IPS DF 6.9 (cell line): ENCODE results near the gene ZNFX1.
"Not testable (repeated sequence)": the region's sequence is repeated elsewhere in the genome, so short reads cannot be mapped to it uniquely, and the experiment has no call there.

Experiments used
- DNase-seq: peaks from one replicate; pipeline ENCODE4 v3.0.0-alpha.2; 2013; ENCODE audit warnings: low read depth, low spot score
- H3K27ac ChIP-seq: one replicate; pipeline ENCODE4 v1.5.1; 2013; ENCODE audit warnings: low read length, control low read depth
- H3K27me3 ChIP-seq: 2 replicates; pipeline ENCODE4 v1.6.1; 2013; ENCODE audit warnings: mild to moderate bottlenecking, low read length; ENCODE audit not compliant: control insufficient read depth, insufficient read depth
- H3K36me3 ChIP-seq: 2 replicates; pipeline ENCODE4 v1.6.1; 2013; ENCODE audit warnings: low read length; ENCODE audit not compliant: control insufficient read depth, insufficient read depth
- H3K4me1 ChIP-seq: 2 replicates; pipeline ENCODE4 v1.6.1; 2013; ENCODE audit warnings: low read length; ENCODE audit not compliant: control insufficient read depth, insufficient read depth
- H3K4me3 ChIP-seq: 2 replicates; pipeline ENCODE4 v1.5.1; 2013; ENCODE audit warnings: mild to moderate bottlenecking, low read length
- H3K9me3 ChIP-seq: 2 replicates; pipeline ENCODE4 v1.6.1; 2013; ENCODE audit warnings: low read length, inconsistent platforms; ENCODE audit not compliant: control insufficient read depth, insufficient read depth
- WGBS: extraction: QIAGEN DNeasy Blood & Tissue Kit; methylation state at CpG from one replicate; pipeline ENCODE4 v1.1.7; 2013; ENCODE audit warnings: mixed read lengths, missing lambda C conversion rate; ENCODE audit not compliant: insufficient read length, insufficient coverage; 5-methylcytosine and 5-hydroxymethylcytosine counted together

The ZNFX1 gene

DNA sequence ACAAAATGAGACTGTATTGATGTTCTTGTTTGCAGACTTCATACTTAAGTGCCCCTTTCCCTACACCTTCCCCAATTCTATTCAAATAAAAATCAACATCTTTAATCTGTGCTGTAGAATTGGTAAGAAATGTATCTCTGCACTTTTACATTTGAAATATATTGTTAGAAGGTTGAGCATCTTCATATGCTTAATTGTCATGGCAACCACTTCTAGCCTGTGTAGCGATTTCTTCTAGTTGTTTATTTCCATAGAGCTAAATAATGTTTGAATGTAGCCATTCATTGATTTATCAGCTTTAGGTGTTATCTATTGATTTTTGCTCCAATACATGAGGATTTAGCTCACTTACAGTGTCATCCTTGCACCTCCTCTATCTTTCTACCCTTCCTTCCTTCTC lies 37.7 kb upstream of the ZNFX1 start:
- no peak for DNase-seq
- H3K4me3 ChIP-seq: no peak overlapping the region
- peaks cover 23% of the 10 kb centered on the region; the same call in 1 of the 2 replicates for H3K27me3 ChIP-seq
- WGBS: no CpG with 5 or more reads among the region's 1 CpG
- H3K4me1 ChIP-seq: peaks cover 2% of the 10 kb centered on the region; the same call in 1 of the 2 replicates
- no peaks in the 10 kb centered on the region for H3K36me3 ChIP-seq
- H3K9me3 ChIP-seq: no peaks in the 10 kb centered on the region
- no peak overlapping the region for H3K27ac ChIP-seq

DNA sequence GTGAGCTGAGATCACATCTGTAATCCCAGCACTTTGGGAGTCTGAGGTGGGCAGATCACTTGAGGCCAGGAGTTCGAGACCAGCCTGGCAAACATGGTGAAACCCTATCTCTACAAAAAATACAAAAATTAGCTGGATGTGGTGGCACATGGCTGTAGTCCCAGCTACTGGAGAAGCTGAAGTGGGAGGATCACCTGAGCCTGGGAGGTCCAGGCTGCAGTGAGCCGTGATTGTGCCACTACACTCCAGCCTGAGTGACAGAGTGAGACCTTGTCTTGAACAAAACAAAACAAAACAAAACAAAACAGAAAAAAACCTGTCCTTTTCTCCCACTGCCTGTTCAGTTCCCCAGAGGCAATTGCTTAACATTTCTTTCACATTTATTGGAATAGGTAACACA lies 36.2 kb upstream of the ZNFX1 start:
- not testable (repeated sequence) for H3K36me3 ChIP-seq, H3K27ac ChIP-seq, H3K4me3 ChIP-seq, H3K9me3 ChIP-seq, H3K4me1 ChIP-seq, DNase-seq
- no CpG with 5 or more reads among the region's 2 CpGs for WGBS
- peaks cover 16% of the 10 kb centered on the region; the same call in 1 of the 2 replicates for H3K27me3 ChIP-seq

DNA sequence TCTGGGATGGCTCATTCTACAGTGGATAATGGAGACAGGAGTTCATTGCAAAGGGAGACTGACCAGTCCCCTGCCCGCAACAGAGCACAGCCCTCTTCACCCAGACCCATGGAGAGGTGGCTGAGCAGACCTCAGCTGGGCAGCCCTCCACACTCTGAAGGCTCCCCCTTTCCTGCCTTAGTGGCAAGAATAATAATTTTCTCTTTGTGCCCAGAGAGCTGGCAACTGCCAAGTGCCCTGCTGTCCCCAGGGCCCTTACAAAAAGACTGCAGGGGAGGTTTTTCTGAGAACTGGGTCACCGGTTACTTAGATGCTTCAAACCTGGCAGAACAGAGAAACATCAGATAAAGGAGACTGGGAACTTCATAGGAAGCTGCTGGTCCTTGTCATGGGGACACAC lies 35.4 kb upstream of the ZNFX1 start:
- DNase-seq: no peak
- Histone ChIP-seq H3K36me3 (no peaks in the 10 kb centered on the region), H3K27ac (no peak overlapping the region), H3K9me3 (no peaks in the 10 kb centered on the region), H3K27me3 (peaks cover 9% of the 10 kb centered on the region; the same call in 1 of the 2 replicates), H3K4me1 (no peaks in the 10 kb centered on the region), H3K4me3 (no peak overlapping the region)
- WGBS: no CpG with 5 or more reads among the region's 2 CpGs

DNA sequence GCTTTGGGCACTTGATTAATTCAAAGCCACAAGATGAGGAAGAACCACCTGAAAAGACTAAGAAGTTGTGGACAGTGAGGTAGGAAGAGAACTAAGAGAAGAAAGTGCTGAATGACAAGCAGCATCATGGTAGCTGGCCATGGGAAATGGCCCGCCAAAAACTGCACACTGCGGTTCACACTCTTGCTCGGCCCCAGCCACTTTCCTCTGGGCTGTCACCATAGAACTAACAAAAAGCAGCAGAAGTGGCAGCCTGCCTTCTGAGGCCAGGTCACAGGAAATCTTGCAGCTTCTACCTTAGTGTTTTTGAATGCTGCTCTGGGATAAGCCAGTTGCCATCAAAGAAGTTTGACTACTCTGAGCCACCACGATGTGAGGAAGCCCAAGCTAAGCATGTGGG lies 34.8 kb upstream of the ZNFX1 start:
- no peak overlapping the region for H3K27ac ChIP-seq

DNA sequence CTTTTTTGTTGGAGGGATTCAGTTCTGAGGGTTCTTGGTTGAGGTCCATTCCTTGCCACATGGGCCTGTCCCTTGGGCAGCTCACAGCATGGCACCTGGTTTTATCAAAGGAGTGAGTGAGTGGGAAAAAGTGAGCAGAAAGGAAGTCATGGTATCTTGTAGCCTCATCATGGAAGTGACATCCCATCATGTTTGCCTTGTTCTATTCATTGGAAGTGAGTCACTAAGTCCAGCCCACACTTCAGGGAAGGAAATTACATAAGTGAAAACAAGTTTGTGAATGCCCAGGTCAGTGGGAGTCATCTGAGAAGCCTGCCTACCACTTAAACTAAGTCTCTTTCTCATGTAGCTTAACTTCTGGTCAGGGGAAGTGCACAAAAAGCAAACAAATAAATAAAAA lies 32.8 kb upstream of the ZNFX1 start:
- H3K9me3 ChIP-seq: no peaks in the 10 kb centered on the region
- H3K36me3 ChIP-seq: no peaks in the 10 kb centered on the region
- H3K4me1 ChIP-seq: peaks cover 2% of the 10 kb centered on the region; the same call in 1 of the 2 replicates
- no peak overlapping the region for H3K4me3 ChIP-seq
- no peak overlapping the region for H3K27ac ChIP-seq
- DNase-seq: no peak
- H3K27me3 ChIP-seq: no peaks in the 10 kb centered on the region

More for the DNA sequence above, 34.8 kb upstream of the ZNFX1 start:
- H3K36me3 ChIP-seq: no peaks in the 10 kb centered on the region
- H3K4me1 ChIP-seq: no peaks in the 10 kb centered on the region
- H3K4me3 ChIP-seq: peak overlapping the region; percentile 10; the same call in 1 of the 2 replicates
- H3K27me3 ChIP-seq: peaks cover 2% of the 10 kb centered on the region; the same call in 1 of the 2 replicates
- no peaks in the 10 kb centered on the region for H3K9me3 ChIP-seq
- DNase-seq: no peak
- no CpG with 5 or more reads among the region's 4 CpGs for WGBS

DNA sequence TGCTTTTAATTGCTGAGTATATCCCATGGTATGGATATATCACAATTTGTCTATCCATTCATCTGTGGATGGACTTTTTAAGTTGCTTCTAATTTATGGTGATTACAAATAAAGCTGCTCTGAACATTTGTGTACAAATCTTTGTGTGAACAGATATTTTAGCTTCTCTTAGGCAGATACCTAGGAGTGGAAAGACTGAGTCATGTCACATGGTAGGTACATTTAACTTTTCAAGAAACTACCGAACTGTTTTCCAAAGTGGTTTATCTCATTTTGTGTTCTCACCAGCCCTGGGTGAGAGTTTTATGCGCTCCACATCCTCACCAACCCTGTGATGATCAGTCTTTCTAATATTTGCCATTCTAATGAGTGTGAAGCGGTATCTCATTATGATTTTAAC lies 31.0 kb upstream of the ZNFX1 start:
- no CpG with 5 or more reads among the region's 3 CpGs for WGBS
- Histone ChIP-seq H3K27ac (no peak overlapping the region), H3K4me1 (peaks cover 2% of the 10 kb centered on the region; the same call in 1 of the 2 replicates), H3K36me3 (no peaks in the 10 kb centered on the region), H3K4me3 (no peak overlapping the region), H3K9me3 (no peaks in the 10 kb centered on the region), H3K27me3 (no peaks in the 10 kb centered on the region)
- DNase-seq: no peak

DNA sequence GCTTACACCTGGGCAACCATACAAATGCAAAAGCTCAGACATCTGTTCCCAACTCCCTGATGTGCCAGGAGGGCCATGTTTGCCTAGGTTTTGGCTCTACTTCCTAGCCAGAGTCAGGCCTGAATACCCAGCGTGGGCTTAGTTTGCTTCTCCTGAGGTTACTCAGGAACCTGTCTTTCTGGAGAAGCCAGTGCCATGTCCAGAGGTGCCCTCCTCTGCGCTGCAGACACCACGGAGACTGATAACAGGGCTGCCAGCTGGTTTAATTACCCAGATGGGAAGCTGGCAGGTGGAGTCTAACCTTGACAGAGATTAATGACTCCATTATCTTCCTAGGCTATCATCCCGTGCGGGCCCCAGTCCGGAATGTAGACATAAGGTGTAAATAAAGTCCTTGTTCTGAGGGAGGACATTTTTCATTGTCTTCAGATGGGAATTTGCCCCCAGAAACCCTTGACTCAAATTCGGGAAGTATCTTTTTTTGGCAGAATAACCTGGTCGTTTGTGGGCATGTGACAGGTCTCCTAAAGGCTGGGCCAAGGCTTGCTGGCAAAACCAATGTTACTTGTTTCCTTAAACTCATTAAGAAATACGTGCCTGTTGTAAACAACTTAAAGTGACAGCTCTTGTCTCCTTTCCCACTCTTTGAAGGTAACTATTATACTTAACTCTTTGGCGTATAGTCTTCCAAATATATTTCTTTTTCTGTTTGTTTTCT lies 29.2 kb upstream of the ZNFX1 start:
- no CpG with 5 or more reads among the region's 10 CpGs for WGBS
- Histone ChIP-seq H3K4me3 (no peak overlapping the region), H3K9me3 (no peaks in the 10 kb centered on the region), H3K36me3 (no peaks in the 10 kb centered on the region), H3K27ac (no peak overlapping the region), H3K4me1 (peaks cover 2% of the 10 kb centered on the region; the same call in 1 of the 2 replicates), H3K27me3 (no peaks in the 10 kb centered on the region)
- no peak for DNase-seq

DNA sequence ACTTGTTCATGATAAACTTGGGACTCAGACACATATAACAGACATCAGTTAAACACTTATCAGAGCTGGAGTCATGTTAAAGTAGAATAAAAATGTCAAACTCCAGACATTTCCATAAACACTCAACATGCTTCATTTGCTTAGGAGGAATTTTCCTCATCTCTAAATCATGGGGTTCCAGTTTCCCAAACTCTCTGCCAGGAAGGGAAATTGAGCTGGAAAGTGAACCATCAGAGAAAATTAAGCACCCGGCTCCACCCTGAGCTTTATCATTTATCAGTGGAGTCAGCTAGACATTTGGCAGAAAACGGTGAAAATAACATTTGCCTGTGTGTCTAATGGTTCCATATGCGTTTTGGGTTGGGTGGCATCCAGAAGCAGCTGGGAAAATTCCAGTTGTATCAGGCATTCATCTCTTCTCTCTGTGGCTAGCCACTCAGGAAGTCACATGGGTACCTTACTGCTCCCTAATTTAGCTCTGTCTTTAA lies 25.3 kb upstream of the ZNFX1 start:
- H3K4me1 ChIP-seq: peaks cover 2% of the 10 kb centered on the region; the same call in 1 of the 2 replicates
- H3K4me3 ChIP-seq: no peak overlapping the region
- WGBS: no CpG with 5 or more reads among the region's 3 CpGs
- no peaks in the 10 kb centered on the region for H3K27me3 ChIP-seq
- H3K9me3 ChIP-seq: no peaks in the 10 kb centered on the region
- no peak overlapping the region for H3K27ac ChIP-seq
- no peaks in the 10 kb centered on the region for H3K36me3 ChIP-seq
- DNase-seq: no peak

DNA sequence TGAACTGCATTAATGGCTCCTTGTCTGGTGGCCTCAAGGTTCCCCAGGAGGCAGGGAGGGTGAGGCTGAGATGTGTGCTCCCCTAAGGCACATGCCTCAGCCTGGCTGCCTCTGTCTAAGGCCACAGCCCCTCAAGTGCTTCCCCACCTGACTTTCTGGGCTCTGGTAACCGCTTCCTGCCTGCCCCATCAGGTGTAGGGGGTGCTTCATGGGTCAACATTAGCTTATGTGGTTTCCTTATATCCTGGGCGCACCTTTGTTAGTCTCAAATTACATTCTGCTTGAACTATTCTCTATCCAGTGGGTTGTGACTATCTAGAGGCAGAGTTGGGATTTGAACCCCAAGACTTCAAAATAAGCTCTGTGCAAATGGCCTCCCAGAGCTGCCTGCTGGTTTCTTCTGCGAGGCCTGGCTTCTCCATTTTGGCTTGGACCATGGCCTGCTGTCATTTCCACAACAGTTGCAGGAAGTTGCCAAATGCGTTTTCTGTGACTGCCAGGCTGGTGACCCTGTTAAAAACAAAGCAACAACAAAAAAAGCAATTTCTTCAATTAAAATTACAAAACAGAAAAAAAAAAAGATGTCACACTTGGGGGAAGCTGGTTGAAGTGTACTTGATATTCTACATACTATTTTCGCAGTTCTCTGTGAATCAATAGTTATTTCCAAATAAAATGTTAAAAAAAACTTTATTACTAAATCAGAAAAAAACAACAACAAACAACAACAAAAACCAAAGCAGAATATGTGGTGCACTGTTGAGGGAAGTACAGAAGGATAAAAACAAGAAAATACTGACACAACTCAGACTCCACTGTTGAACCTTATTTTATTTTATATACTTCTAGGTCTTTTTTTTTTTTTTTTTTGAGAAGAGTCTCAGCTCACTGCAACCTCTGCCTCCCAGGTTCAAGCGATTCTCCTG lies 20.0 kb upstream of the ZNFX1 start:
- no CpG with 5 or more reads among the region's 6 CpGs for WGBS
- Histone ChIP-seq H3K27ac (no peak overlapping the region), H3K4me1 (peaks cover 2% of the 10 kb centered on the region), H3K9me3 (no peaks in the 10 kb centered on the region), H3K27me3 (no peaks in the 10 kb centered on the region), H3K4me3 (no peak overlapping the region), H3K36me3 (no peaks in the 10 kb centered on the region)
- DNase-seq: no peak

DNA sequence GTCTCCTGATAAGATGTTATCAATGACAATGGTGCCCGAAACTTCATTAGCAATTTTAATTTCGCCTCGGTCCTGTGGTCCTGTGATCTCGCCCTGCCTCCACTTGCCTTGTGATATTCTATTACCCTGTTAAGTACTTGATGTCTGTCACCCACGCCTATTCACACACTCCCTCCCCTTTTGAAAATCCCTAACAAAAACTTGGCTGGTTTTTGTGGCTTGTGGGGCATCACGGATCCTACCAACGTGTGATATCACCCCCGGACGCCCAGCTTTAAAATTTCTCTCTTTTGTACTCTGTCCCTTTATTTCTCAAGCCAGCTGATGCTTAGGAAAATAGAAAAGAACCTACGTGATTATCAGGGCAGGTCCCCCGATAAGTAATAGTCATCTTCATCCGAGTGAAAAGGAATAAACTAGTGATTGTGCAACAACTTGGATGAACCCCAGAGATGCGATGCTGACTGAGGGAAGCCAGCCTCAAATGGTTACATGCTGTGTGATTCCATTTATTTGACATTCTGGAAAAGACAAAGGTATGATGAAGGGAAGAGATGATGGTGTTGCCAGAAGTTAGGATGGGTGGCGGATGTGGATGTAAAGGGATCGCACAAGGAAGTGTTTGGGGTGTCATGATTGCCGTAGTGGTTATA lies 16.3 kb upstream of the ZNFX1 start:
- not testable (repeated sequence) for H3K4me1 ChIP-seq, H3K9me3 ChIP-seq, H3K4me3 ChIP-seq, DNase-seq, H3K27ac ChIP-seq, H3K27me3 ChIP-seq, H3K36me3 ChIP-seq
- 100% methylated on average over 2 of the region's 16 CpGs for WGBS
